HepG2 (cell line): Measurements from ENCODE around the gene PLSCR3. TPM values are rescaled to one million over a fixed set of nuclear protein-coding genes. Genes with fewer than 3 reads are reported as not detected.

Source experiments
- BRD4 ChIP-seq: sonication (generic); formaldehyde crosslinking; IDR thresholded peaks from 2 replicates; pipeline ENCODE4 v1.4.0; 2020; ENCODE audit warnings: missing genetic modification reagents
- FOXA3 ChIP-seq: IDR thresholded peaks from 2 replicates; pipeline ENCODE4 v1.6.1; 2016; ENCODE audit warnings: missing genetic modification reagents, missing compliant biosample characterization
- HNRNPLL ChIP-seq: fragments of 200-400 bp; formaldehyde crosslinking; IDR thresholded peaks from 2 replicates; pipeline ENCODE4 v1.6.1; 2017; ENCODE audit warnings: mild to moderate bottlenecking, low read depth, low read length; ENCODE audit not compliant: poor library complexity, severe bottlenecking
- KDM5A ChIP-seq: fragments of 200-600 bp; sonication (generic); IDR thresholded peaks from 2 replicates; pipeline ENCODE4 v1.7.0; 2018; ENCODE audit warnings: antibody characterized with exemption, mild to moderate bottlenecking, low read length, borderline replicate concordance
- MAZ ChIP-seq, 2 experiments: sonication (generic) in 1 of 2; formaldehyde crosslinking in 1 of 2; IDR thresholded peaks; 2 replicates each; pipeline versions ENCODE4 v1.5.0 to v1.6.1; 2012 to 2020; ENCODE audit warnings: low read depth in 2 of 2, mild to moderate bottlenecking in 2 of 2, borderline replicate concordance in 1 of 2, improper control_type of control experiment in 1 of 2, low read length in 1 of 2, missing genetic modification reagents in 1 of 2, moderate library complexity in 1 of 2
- PHF5A ChIP-seq: IDR thresholded peaks from one replicate; pipeline ENCODE4 v1.6.1; 2018; ENCODE audit warnings: low read depth, missing genetic modification reagents; ENCODE audit not compliant: unreplicated experiment
- PHF8 ChIP-seq: sonication (generic); formaldehyde crosslinking; IDR thresholded peaks from 2 replicates; pipeline ENCODE4 v1.5.0; 2020; ENCODE audit warnings: missing genetic modification reagents
- PTBP1 ChIP-seq: fragments of 200-400 bp; formaldehyde crosslinking; IDR thresholded peaks from 2 replicates; pipeline ENCODE4 v1.6.1; 2018; ENCODE audit warnings: low read length, low read depth; ENCODE audit not compliant: poor library complexity, severe bottlenecking
- SIN3B ChIP-seq: fragments of 150-350 bp; IDR thresholded peaks from 2 replicates; pipeline ENCODE4 v1.6.1; 2014; ENCODE audit warnings: low read length
- ZBTB42 ChIP-seq: sonication (generic); formaldehyde crosslinking; IDR thresholded peaks from 2 replicates; pipeline ENCODE4 v1.5.0; 2020; ENCODE audit warnings: mild to moderate bottlenecking, missing genetic modification reagents
- ZNF446 ChIP-seq: sonication (generic); formaldehyde crosslinking; IDR thresholded peaks from 2 replicates; pipeline ENCODE4 v1.5.0; 2020; ENCODE audit warnings: mild to moderate bottlenecking, missing genetic modification reagents
- ZNF501 ChIP-seq: sonication (generic); formaldehyde crosslinking; IDR thresholded peaks from 2 replicates; pipeline ENCODE4 v1.5.1; 2020; ENCODE audit warnings: mild to moderate bottlenecking, moderate library complexity, missing genetic modification reagents
- ZNF557 ChIP-seq: sonication (generic); formaldehyde crosslinking; IDR thresholded peaks from 2 replicates; pipeline ENCODE4 v1.4.0; 2020; ENCODE audit warnings: missing genetic modification reagents
- ZNF776 ChIP-seq: sonication (generic); formaldehyde crosslinking; IDR thresholded peaks from 2 replicates; pipeline ENCODE4 v1.4.0; 2020; ENCODE audit warnings: mild to moderate bottlenecking, missing genetic modification reagents
- ZNF891 ChIP-seq: sonication (generic); formaldehyde crosslinking; IDR thresholded peaks from 2 replicates; pipeline ENCODE4 v1.5.0; 2020; ENCODE audit warnings: mild to moderate bottlenecking, missing genetic modification reagents
- polyA plus RNA-seq, 8 experiments: library from polyadenylated mRNA; depleted of rRNA in 3 of 8; stranded (reverse) in 7 of 8; unstranded in 1 of 8; fragments of >200 nt; fragmentation: Illumina TruSeq in 4 of 8; extraction: Trizol in 4 of 8; gene quantifications; 2 replicates each; pipeline versions ENCODE4 v1.2.1 to v1.2.3, GENCODE V29; 2011 to 2016; ENCODE audit warnings: low read depth in 4 of 8, missing spikeins in 1 of 8, mixed read lengths in 1 of 8; ENCODE audit not compliant: insufficient read depth in 1 of 8
- total RNA-seq, 5 experiments: library from RNA; depleted of rRNA; stranded (reverse); fragments of >200 nt; fragmentation: Illumina TruSeq; extraction: Trizol; gene quantifications; 2 replicates each; pipeline ENCODE4 v1.2.3, GENCODE V29; 2016; ENCODE audit warnings: low read depth in 1 of 5
- TF ChIP-seq, protein P1 (sequence below): sonication (generic); formaldehyde crosslinking; IDR thresholded peaks from 2 replicates; pipeline ENCODE4 v1.4.0; 2020; ENCODE audit warnings: mild to moderate bottlenecking, missing genetic modification reagents
- TF ChIP-seq, protein P2 (sequence below): sonication (generic); formaldehyde crosslinking; IDR thresholded peaks from 2 replicates; pipeline ENCODE4 v1.5.0; 2020; ENCODE audit warnings: missing genetic modification reagents, mild to moderate bottlenecking, borderline replicate concordance
- TF ChIP-seq, protein P3 (sequence below): sonication (generic); formaldehyde crosslinking; IDR thresholded peaks from 2 replicates; pipeline ENCODE4 v1.4.0; 2020; ENCODE audit warnings: missing genetic modification reagents
- TF ChIP-seq, protein P4 (sequence below): sonication (generic); formaldehyde crosslinking; IDR thresholded peaks from 2 replicates; pipeline ENCODE4 v1.4.0; 2020; ENCODE audit warnings: missing genetic modification reagents, borderline replicate concordance

The PLSCR3 gene
- total and polyA plus RNA-seq, 2 of the 13 experiments (the other 11 are each of a cell fraction or from before 2014, with no cell fraction given): 5.6 to 6.2 TPM

DNA sequence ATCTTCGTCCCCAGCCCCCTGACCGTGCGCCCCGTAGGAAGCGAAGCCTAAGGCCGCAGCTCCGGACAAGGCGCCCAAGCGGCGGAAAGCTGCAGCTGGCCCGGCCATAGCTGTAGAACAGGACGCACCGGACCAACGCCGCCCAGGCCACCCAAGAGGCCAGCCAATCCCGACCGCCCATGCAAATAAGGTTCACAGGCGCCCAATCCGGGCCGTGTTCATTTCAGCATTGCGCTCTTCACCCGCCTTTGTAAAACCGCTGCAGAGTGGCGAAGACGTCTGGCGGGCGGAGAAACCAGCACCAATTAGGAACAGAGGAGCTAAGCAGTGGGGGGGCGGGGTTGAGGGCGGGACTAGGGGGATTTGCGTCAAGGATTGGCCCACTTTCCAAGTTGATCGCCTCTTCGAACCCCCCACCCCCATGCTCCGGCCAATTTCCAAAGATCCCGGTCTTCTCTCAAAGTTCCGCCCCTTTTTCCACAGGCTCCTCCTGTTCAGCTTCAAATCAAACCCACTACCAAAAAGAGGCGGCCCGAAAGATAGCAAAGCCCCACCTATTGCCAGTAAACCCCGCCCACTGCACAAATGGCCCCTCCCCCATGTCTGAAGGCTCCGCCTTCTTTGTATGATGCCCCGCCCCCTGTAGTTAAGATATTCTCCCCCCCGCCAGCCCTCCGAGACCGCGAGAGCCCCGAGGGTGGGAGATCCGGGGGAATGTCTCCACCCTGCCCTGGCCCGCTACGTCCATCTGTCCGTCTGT lies 9.8 kb upstream of the PLSCR3 start, which contains the start of gene TMEM256 (continued):
- TF ChIP-seq ZNF501 (peak; percentile 79), ZNF446 (0 out of 2 replicates have a peak, but pooled peaks have one; percentile 5), BRD4 (CRISPR knock-in tag) (peak; percentile 51; the same call in 1 of the 2 replicates), PHF5A (CRISPR knock-in tag) (no peak), ZNF776 (0 out of 2 replicates have a peak, but pooled peaks have one; percentile 32), PHF8 (CRISPR knock-in tag) (peak; percentile 92), ZNF557 (CRISPR knock-in tag) (no peak), FOXA3 (peak; percentile 35; the same call in 1 of the 2 replicates), ZBTB42 (0 out of 2 replicates have a peak, but pooled peaks have one; percentile 14), MAZ (IDR thresholded peaks at IDR 0.05; ENCODE audit: borderline replicate concordance, low read depth, low read length) (peak; percentile 34; the same call in 1 of the 2 replicates), MAZ (CRISPR knock-in tag; IDR thresholded peaks at IDR 0.05; ENCODE audit: low read depth) (peak; percentile 47), SIN3B (peak; percentile 80), KDM5A (peak; percentile 60; the same call in 1 of the 2 replicates), HNRNPLL (peak; percentile 79), PTBP1 (peak; percentile 39), ZNF891 (CRISPR knock-in tag) (peak; percentile 47; the same call in 1 of the 2 replicates)
- TF ChIP-seq, protein P1, sequence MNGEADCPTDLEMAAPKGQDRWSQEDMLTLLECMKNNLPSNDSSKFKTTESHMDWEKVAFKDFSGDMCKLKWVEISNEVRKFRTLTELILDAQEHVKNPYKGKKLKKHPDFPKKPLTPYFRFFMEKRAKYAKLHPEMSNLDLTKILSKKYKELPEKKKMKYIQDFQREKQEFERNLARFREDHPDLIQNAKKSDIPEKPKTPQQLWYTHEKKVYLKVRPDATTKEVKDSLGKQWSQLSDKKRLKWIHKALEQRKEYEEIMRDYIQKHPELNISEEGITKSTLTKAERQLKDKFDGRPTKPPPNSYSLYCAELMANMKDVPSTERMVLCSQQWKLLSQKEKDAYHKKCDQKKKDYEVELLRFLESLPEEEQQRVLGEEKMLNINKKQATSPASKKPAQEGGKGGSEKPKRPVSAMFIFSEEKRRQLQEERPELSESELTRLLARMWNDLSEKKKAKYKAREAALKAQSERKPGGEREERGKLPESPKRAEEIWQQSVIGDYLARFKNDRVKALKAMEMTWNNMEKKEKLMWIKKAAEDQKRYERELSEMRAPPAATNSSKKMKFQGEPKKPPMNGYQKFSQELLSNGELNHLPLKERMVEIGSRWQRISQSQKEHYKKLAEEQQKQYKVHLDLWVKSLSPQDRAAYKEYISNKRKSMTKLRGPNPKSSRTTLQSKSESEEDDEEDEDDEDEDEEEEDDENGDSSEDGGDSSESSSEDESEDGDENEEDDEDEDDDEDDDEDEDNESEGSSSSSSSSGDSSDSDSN (CRISPR knock-in tag): peak; percentile 4; the same call in 1 of the 2 replicates
- TF ChIP-seq, protein P2, sequence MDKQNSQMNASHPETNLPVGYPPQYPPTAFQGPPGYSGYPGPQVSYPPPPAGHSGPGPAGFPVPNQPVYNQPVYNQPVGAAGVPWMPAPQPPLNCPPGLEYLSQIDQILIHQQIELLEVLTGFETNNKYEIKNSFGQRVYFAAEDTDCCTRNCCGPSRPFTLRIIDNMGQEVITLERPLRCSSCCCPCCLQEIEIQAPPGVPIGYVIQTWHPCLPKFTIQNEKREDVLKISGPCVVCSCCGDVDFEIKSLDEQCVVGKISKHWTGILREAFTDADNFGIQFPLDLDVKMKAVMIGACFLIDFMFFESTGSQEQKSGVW (CRISPR knock-in tag): no peak
- TF ChIP-seq, protein P3, sequence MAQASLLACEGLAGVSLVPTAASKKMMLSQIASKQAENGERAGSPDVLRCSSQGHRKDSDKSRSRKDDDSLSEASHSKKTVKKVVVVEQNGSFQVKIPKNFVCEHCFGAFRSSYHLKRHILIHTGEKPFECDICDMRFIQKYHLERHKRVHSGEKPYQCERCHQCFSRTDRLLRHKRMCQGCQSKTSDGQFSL (CRISPR knock-in tag): peak; percentile 4; the same call in 1 of the 2 replicates
- TF ChIP-seq, protein P4, sequence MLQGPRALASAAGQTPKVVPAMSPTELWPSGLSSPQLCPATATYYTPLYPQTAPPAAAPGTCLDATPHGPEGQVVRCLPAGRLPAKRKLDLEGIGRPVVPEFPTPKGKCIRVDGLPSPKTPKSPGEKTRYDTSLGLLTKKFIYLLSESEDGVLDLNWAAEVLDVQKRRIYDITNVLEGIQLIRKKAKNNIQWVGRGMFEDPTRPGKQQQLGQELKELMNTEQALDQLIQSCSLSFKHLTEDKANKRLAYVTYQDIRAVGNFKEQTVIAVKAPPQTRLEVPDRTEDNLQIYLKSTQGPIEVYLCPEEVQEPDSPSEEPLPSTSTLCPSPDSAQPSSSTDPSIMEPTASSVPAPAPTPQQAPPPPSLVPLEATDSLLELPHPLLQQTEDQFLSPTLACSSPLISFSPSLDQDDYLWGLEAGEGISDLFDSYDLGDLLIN (CRISPR knock-in tag): no peak
